ENCODE data around the gene CPVL. TPM values are rescaled to one million over a fixed set of nuclear protein-coding genes. Genes with fewer than 3 reads are reported as not detected.
A peak's percentile ranks its signal among the peaks of the same experiment; 100 is the strongest.

Gene CPVL
- total and polyA plus RNA-seq, 2 of the 8 experiments (the other 6 are each of a cell fraction or from before 2014, with no cell fraction given), result 40.0 to 55.0 TPM

- H4K8ac ChIP-seq (ENCODE audit: extremely low read depth, insufficient read depth, low read length), result no peak overlapping the region
- no peak overlapping the region for H3K14ac ChIP-seq (ENCODE audit: insufficient read length)
- H3K4me3 ChIP-seq (ENCODE audit: extremely low read depth in 1 of 4, insufficient read depth in 2 of 4, low read depth in 3 of 4, low read length in 4 of 4), result no peak overlapping the region
- WGBS, 2 experiments (ENCODE audit: extremely low coverage in 1 of 2, insufficient coverage in 1 of 2, insufficient read length in 1 of 2, insufficient replicate concordance in 2 of 2, low coverage in 1 of 2, low lambda C conversion rate in 2 of 2, missing lambda C conversion rate in 1 of 2), result 88% methylated on average over 1 of the region's 1 CpG; no CpG with 5 or more reads in 1 of the 2 experiments
- H2AFZ ChIP-seq (ENCODE audit: low read length), result no peak overlapping the region
- H3K79me1 ChIP-seq (ENCODE audit: low read depth, low read length), result no peaks in the 10 kb centered on the region
- H2AK5ac ChIP-seq (ENCODE audit: low read depth, low read length), result no peak overlapping the region
- no peak overlapping the region for H3K56ac ChIP-seq (replicated peaks; ENCODE audit: insufficient read length, low read depth, low read length)
- no peak overlapping the region for H2BK120ac ChIP-seq (replicated peaks; ENCODE audit: low read depth, low read length)
- H2BK5ac ChIP-seq (ENCODE audit: low read depth, low read length), result no peak overlapping the region
- H3K4me1 ChIP-seq (replicated peaks in 1 of 4; ENCODE audit: control insufficient read depth in 3 of 4, insufficient read depth in 4 of 4, low read length in 3 of 4), result peaks cover 3 to 8% (median 5%) of the 10 kb centered on the region in 4 experiments; a peak in 6 of 7 replicates
- no peak overlapping the region for H2BK20ac ChIP-seq (ENCODE audit: low read length)
- no peak overlapping the region for H4K5ac ChIP-seq (ENCODE audit: insufficient read length, low read depth, low read length)
- no peak overlapping the region for H3K4ac ChIP-seq (replicated peaks; ENCODE audit: insufficient read length, low read depth, low read length)
- ChIA-PET POLR2A (ENCODE audit: partially characterized antibody) (no interaction called here), CTCF (ENCODE audit: partially characterized antibody) (interaction anchor here (3.8 kb wide), 1 partner anchor 20 kb away, joined by 21 read pairs; the partner anchor contains the start of gene TRIL)
- H3K23ac ChIP-seq (ENCODE audit: insufficient read length), result no peak overlapping the region
- H2BK15ac ChIP-seq (ENCODE audit: low read length), result no peak overlapping the region; the same call in 1 of the 2 replicates
- FAIRE-seq (no peak), DNase-seq (ENCODE audit: low read depth in 1 of 2, low spot score in 2 of 2) (peak in 1 of 2 experiments; percentile 6)
- H3K9me3 ChIP-seq (ENCODE audit: insufficient read depth in 2 of 2, low read depth in 1 of 2, low read length in 1 of 2), result no peaks in the 10 kb centered on the region; a peak in 1 of 4 replicates
- H3K79me2 ChIP-seq (ENCODE audit: control insufficient read depth in 1 of 2, insufficient read depth in 2 of 2, low read length in 2 of 2), result no peaks in the 10 kb centered on the region
- no peaks in the 10 kb centered on the region for H3K27me3 ChIP-seq (replicated peaks in 1 of 4; ENCODE audit: control insufficient read depth in 3 of 4, extremely low read depth in 1 of 4, insufficient read depth in 3 of 4, low read length in 3 of 4)
- no peak overlapping the region for H2BK12ac ChIP-seq (ENCODE audit: low read depth, low read length)
- no peaks in the 10 kb centered on the region for H3K36me3 ChIP-seq (ENCODE audit: control insufficient read depth in 2 of 4, insufficient read depth in 4 of 4, low read length in 3 of 4)
- H3K27ac ChIP-seq (ENCODE audit: low read depth, low read length), result no peak overlapping the region
- no peak overlapping the region for H4K91ac ChIP-seq (replicated peaks; ENCODE audit: insufficient read length, low read length)
- no peaks in the 10 kb centered on the region for H3K23me2 ChIP-seq (ENCODE audit: low read depth, low read length)
- H3K4me2 ChIP-seq (ENCODE audit: insufficient read depth in 1 of 2, low read depth in 2 of 2, low read length in 2 of 2), result no peak overlapping the region
- H3K18ac ChIP-seq (ENCODE audit: extremely low read depth, low read length), result no peak overlapping the region
- H3K9ac ChIP-seq (replicated peaks in 1 of 4; ENCODE audit: extremely low read depth in 1 of 4, low read depth in 3 of 4, low read length in 3 of 4), result no peak overlapping the region
- no peaks in the 10 kb centered on the region for H4K20me1 ChIP-seq (replicated peaks in 1 of 2; ENCODE audit: control insufficient read depth in 1 of 2, insufficient read depth in 2 of 2, low read length in 2 of 2)
- no peak for TF ChIP-seq ATF3 (IDR thresholded peaks at IDR 0.05; ENCODE audit: insufficient read depth, low read depth, low read length)
- TF ChIP-seq GABPA (IDR thresholded peaks at IDR 0.05; ENCODE audit: borderline replicate concordance, insufficient read depth, low read length), result no peak
- no peak for TF ChIP-seq RXRA (IDR thresholded peaks at IDR 0.05; ENCODE audit: insufficient read depth, low read depth, low read length)
- TF ChIP-seq ASH2L (IDR thresholded peaks at IDR 0.05; ENCODE audit: low read length), result no peak
- no peak for TF ChIP-seq NANOG (IDR thresholded peaks at IDR 0.05; ENCODE audit: insufficient read depth, low read depth, low read length, poor library complexity, severe bottlenecking)
- no peak for TF ChIP-seq MAFK (IDR thresholded peaks at IDR 0.05; ENCODE audit: low read depth, low read length)
- no peak for TF ChIP-seq GTF2F1 (IDR thresholded peaks at IDR 0.05; ENCODE audit: borderline replicate concordance, low read depth, low read length)
Measured at GRCh38 chr7:28977881-28978280, 168.5 kb downstream of the CPVL start.

Data from H1 (cell line).